Measurements from ENCODE around the gene MBD6.

The MBD6 gene

DNA sequence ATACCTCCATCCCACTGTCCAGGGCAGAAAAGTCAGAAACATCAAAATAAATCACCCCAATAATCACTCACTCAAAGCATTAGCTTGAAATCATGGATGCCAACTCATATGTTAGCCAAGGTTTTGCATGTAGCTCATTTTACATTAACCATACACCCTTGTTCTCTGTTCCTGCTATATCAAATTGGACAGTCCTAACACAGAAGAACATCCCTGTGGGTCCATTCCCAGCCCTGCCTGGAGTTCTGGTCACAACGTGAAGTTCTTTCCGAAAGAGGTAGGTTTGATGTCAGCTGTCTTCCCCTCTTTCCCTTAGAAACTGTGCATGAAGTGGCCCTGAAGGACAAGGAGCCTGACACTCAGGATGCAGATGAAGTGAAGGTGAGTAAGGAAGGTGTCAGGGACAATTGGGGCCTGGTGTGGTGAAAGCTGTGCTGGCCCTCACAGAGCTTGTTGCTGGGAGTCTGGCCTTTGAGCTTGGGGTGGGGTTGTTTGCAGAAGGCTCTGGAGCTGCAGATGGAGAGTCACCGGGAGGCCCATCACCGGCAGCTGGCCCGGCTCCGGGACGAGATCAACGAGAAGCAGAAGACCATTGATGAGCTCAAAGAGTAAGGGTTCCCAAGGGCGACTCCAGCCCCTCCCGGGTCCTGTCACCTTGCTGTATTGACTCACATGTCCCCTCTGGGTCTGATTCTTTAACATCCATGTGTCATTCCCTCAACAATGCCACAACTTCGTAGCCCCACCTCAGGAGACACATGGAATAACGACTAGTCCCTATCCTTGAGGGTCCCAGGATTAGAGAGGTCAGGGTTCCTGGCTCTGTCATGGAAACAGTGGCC, 53.4 kb downstream of the MBD6 start:
- Histone ChIP-seq H3K9me3 (ENCODE audit: severe bottlenecking) (no peaks in the 10 kb centered on the region), H3K4me1 (ENCODE audit: insufficient read depth, poor library complexity, severe bottlenecking) (no peaks in the 10 kb centered on the region), H3K27me3 (ENCODE audit: insufficient read depth, poor library complexity, severe bottlenecking) (no peaks in the 10 kb centered on the region), H3K36me3 (ENCODE audit: low read depth) (no peaks in the 10 kb centered on the region), H3K27ac (ENCODE audit: poor library complexity, severe bottlenecking) (no peak overlapping the region), H3K4me3 (ENCODE audit: severe bottlenecking) (no peak overlapping the region)
- no peak for ATAC-seq (ENCODE audit: low read depth)
- DNase-seq (ENCODE audit: low spot score): no peak
- TF ChIP-seq CTCF (IDR thresholded peaks at IDR 0.05; ENCODE audit: poor library complexity, severe bottlenecking): no peak

- Histone ChIP-seq H3K36me3 (ENCODE audit: low read depth) (no peaks in the 10 kb centered on the region), H3K9me3 (ENCODE audit: severe bottlenecking) (no peaks in the 10 kb centered on the region), H3K27ac (ENCODE audit: poor library complexity, severe bottlenecking) (no peak overlapping the region), H3K27me3 (ENCODE audit: insufficient read depth, poor library complexity, severe bottlenecking) (no peaks in the 10 kb centered on the region), H3K4me1 (ENCODE audit: insufficient read depth, poor library complexity, severe bottlenecking) (no peaks in the 10 kb centered on the region), H3K4me3 (ENCODE audit: severe bottlenecking) (no peak overlapping the region)
- DNase-seq (ENCODE audit: low spot score) (no peak), ATAC-seq (ENCODE audit: low read depth) (no peak)
- no peak for TF ChIP-seq CTCF (IDR thresholded peaks at IDR 0.05; ENCODE audit: poor library complexity, severe bottlenecking)
Measured at GRCh38 chr12:57576613-57577160, 54.1 kb downstream of the MBD6 start.

DNA sequence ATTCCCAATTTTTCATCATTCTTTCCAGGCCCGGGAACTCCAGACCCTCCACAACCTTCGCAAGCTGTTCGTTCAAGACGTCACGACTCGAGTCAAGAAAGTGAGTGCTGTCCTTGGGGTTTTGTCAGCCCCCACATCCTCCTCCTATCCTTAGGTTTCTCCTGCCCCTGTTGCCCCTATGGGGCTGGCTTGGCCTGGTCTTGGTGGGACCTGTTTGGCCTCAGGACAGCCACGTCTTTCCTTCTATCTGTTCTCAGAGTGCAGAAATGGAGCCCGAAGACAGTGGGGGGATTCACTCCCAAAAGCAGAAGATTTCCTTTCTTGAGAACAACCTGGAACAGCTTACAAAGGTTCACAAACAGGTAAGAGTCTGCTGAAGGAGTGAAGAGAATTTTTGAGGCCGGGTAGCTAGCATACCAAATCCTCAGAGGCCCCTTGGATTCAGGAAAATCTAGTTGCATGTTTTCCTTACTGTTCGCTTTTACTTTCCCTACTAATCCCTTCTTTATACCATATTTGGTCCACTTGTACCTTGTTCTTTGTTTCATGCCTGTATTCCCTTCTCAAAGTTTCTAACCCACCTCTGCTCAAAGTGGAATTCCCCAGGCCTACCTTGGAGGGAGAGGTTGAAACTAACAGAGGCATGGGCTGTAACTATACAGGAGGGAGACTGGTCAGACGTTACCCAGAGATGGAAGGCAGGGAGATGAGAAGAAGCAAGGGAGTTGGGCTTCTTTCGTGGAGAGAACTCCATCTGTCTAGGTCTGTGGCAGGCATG, 55.5 kb downstream of the MBD6 start:
- DNase-seq (ENCODE audit: low spot score) (no peak), ATAC-seq (ENCODE audit: low read depth) (no peak)
- no peaks in the 10 kb centered on the region for H3K9me3 ChIP-seq (ENCODE audit: severe bottlenecking)
- no peaks in the 10 kb centered on the region for H3K27me3 ChIP-seq (ENCODE audit: insufficient read depth, poor library complexity, severe bottlenecking)
- no peaks in the 10 kb centered on the region for H3K36me3 ChIP-seq (ENCODE audit: low read depth)
- no peak overlapping the region for H3K27ac ChIP-seq (ENCODE audit: poor library complexity, severe bottlenecking)
- no peaks in the 10 kb centered on the region for H3K4me1 ChIP-seq (ENCODE audit: insufficient read depth, poor library complexity, severe bottlenecking)
- TF ChIP-seq CTCF (IDR thresholded peaks at IDR 0.05; ENCODE audit: poor library complexity, severe bottlenecking): no peak
- no peak overlapping the region for H3K4me3 ChIP-seq (ENCODE audit: severe bottlenecking)

DNA sequence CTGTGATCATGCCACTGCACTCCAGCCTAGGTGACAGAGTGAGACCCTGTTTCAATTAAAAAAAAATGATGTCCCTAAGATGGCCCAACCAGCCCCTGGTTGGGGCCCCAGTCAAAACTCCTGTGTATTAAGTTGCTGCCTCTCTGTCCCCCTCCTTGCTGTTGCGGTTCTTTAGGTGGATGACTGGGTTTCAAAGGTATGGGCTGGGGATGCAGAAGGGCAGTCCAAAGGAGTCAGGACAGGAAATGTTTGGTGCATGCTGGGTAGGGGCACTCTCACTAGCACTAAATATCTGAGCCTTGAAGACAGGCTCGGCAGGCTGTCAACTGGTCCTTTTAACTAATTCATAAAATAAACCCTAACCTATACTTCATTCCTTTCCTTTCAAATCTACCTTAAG, 56.4 kb downstream of the MBD6 start:
- TF ChIP-seq CTCF (IDR thresholded peaks at IDR 0.05; ENCODE audit: poor library complexity, severe bottlenecking): no peak
- H3K9me3 ChIP-seq (ENCODE audit: severe bottlenecking): no peaks in the 10 kb centered on the region
- ATAC-seq (ENCODE audit: low read depth) (no peak), DNase-seq (ENCODE audit: low spot score) (no peak)
- no peak overlapping the region for H3K4me3 ChIP-seq (ENCODE audit: severe bottlenecking)
- no peaks in the 10 kb centered on the region for H3K27me3 ChIP-seq (ENCODE audit: insufficient read depth, poor library complexity, severe bottlenecking)
- H3K4me1 ChIP-seq (ENCODE audit: insufficient read depth, poor library complexity, severe bottlenecking): no peaks in the 10 kb centered on the region
- no peak overlapping the region for H3K27ac ChIP-seq (ENCODE audit: poor library complexity, severe bottlenecking)
- no peaks in the 10 kb centered on the region for H3K36me3 ChIP-seq (ENCODE audit: low read depth)

All from RWPE2 (cell line).